Neural cell (in vitro differentiated cells): ENCODE results near the gene EPO.
A peak's percentile ranks its signal among the peaks of the same experiment; 100 is the strongest.

Source experiments
- CTCF ChIP-seq: fragments of 450-650 bp; IDR thresholded peaks from 2 replicates; pipeline ENCODE4 v1.5.1; 2014; ENCODE audit warnings: antibody characterized with exemption, mild to moderate bottlenecking, moderate library complexity; ENCODE audit not compliant: poor library complexity, severe bottlenecking
- EP300 ChIP-seq: fragments of 450-650 bp; conservative IDR thresholded peaks from 2 replicates; pipeline ENCODE4 v1.6.1; 2014; ENCODE audit warnings: antibody characterized with exemption, mild to moderate bottlenecking, moderate library complexity; ENCODE audit not compliant: poor library complexity, severe bottlenecking
- EZH2 ChIP-seq: fragments of 200-600, 300-800 bp; shearing (Covaris generic), sonication (generic); IDR thresholded peaks from 2 replicates; pipeline ENCODE4 v1.6.1; 2014; ENCODE audit warnings: antibody characterized with exemption, low read length, borderline replicate concordance, mild to moderate bottlenecking; ENCODE audit not compliant: insufficient read depth, poor library complexity, severe bottlenecking
- MXI1 ChIP-seq: fragments of 450-650 bp; conservative IDR thresholded peaks from 2 replicates; pipeline ENCODE4 v1.6.1; 2014; ENCODE audit warnings: antibody characterized with exemption, mild to moderate bottlenecking; ENCODE audit not compliant: poor library complexity, severe bottlenecking
- POLR2AphosphoS5 ChIP-seq: IDR thresholded peaks from 2 replicates; pipeline ENCODE4 v1.6.1; 2012
- RAD21 ChIP-seq: fragments of 450-650 bp; conservative IDR thresholded peaks from 2 replicates; pipeline ENCODE4 v1.6.1; 2014; ENCODE audit warnings: antibody characterized with exemption, mild to moderate bottlenecking, moderate library complexity
- SMC3 ChIP-seq: fragments of 450-650 bp; conservative IDR thresholded peaks from 2 replicates; pipeline ENCODE4 v1.6.1; 2014; ENCODE audit warnings: antibody characterized with exemption, mild to moderate bottlenecking, moderate library complexity; ENCODE audit not compliant: poor library complexity
- TAF1 ChIP-seq: IDR thresholded peaks from 2 replicates; pipeline ENCODE4 v1.6.1; 2012; ENCODE audit warnings: low read depth
- TF ChIP-seq, protein P1 (sequence below): IDR thresholded peaks from 2 replicates; pipeline ENCODE4 v1.6.1; 2012; ENCODE audit warnings: borderline replicate concordance

GRCh38 chr7:100694098-100694745, 26.0 kb upstream of the EPO start, which contains the start of gene GIGYF1:
- no peak for TF ChIP-seq CTCF
- no peak for TF ChIP-seq MXI1
- no peak for TF ChIP-seq EZH2
- TF ChIP-seq POLR2AphosphoS5 = peak; percentile 66
- TF ChIP-seq, protein P1, sequence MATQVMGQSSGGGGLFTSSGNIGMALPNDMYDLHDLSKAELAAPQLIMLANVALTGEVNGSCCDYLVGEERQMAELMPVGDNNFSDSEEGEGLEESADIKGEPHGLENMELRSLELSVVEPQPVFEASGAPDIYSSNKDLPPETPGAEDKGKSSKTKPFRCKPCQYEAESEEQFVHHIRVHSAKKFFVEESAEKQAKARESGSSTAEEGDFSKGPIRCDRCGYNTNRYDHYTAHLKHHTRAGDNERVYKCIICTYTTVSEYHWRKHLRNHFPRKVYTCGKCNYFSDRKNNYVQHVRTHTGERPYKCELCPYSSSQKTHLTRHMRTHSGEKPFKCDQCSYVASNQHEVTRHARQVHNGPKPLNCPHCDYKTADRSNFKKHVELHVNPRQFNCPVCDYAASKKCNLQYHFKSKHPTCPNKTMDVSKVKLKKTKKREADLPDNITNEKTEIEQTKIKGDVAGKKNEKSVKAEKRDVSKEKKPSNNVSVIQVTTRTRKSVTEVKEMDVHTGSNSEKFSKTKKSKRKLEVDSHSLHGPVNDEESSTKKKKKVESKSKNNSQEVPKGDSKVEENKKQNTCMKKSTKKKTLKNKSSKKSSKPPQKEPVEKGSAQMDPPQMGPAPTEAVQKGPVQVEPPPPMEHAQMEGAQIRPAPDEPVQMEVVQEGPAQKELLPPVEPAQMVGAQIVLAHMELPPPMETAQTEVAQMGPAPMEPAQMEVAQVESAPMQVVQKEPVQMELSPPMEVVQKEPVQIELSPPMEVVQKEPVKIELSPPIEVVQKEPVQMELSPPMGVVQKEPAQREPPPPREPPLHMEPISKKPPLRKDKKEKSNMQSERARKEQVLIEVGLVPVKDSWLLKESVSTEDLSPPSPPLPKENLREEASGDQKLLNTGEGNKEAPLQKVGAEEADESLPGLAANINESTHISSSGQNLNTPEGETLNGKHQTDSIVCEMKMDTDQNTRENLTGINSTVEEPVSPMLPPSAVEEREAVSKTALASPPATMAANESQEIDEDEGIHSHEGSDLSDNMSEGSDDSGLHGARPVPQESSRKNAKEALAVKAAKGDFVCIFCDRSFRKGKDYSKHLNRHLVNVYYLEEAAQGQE = no peak
- TF ChIP-seq RAD21 = no peak
- TF ChIP-seq TAF1 = peak; percentile 58
- TF ChIP-seq EP300 = no peak
- no peak for TF ChIP-seq SMC3
